SH-SY5Y (cell line): ENCODE measurements around the gene ACTRT2.

Experiments
- GATA2 ChIP-seq: IDR thresholded peaks from 2 replicates; pipeline ENCODE4 v1.6.1; 2011; ENCODE audit warnings: mild to moderate bottlenecking, low read depth, low read length
- GATA3 ChIP-seq: IDR thresholded peaks from 2 replicates; pipeline ENCODE4 v1.6.1; 2011; ENCODE audit warnings: low read depth, mild to moderate bottlenecking, low read length, moderate library complexity

ACTRT2 gene

GRCh38 chr1:2988256-2988655, 33.0 kb upstream of the ACTRT2 start:
- TF ChIP-seq GATA2 (no peak), GATA3 (no peak)

- TF ChIP-seq GATA3 (no peak), GATA2 (no peak)
These were observed 32.1 kb upstream of the ACTRT2 start for GRCh38 chr1:2989185-2989584.

GRCh38 chr1:2989976-2990375, 31.3 kb upstream of the ACTRT2 start:
- no peak for TF ChIP-seq GATA3
- TF ChIP-seq GATA2 = no peak

GRCh38 chr1:2990376-2991115, 30.7 kb upstream of the ACTRT2 start:
- no peak for TF ChIP-seq GATA2
- no peak for TF ChIP-seq GATA3

GRCh38 chr1:2991753-2992495, 29.3 kb upstream of the ACTRT2 start:
- TF ChIP-seq GATA2 (no peak), GATA3 (no peak)

- TF ChIP-seq GATA2 (no peak), GATA3 (no peak)
These were observed 22.7 kb upstream of the ACTRT2 start for GRCh38 chr1:2998503-2999100.

- TF ChIP-seq GATA3 (no peak), GATA2 (no peak)
These were observed 22.1 kb upstream of the ACTRT2 start for GRCh38 chr1:2999138-2999537.

- TF ChIP-seq GATA2 (no peak), GATA3 (no peak)
These were observed 21.7 kb upstream of the ACTRT2 start for GRCh38 chr1:2999571-2999970.

GRCh38 chr1:3000214-3000613, 21.1 kb upstream of the ACTRT2 start:
- TF ChIP-seq GATA2 (no peak), GATA3 (no peak)

GRCh38 chr1:3000671-3001470, 20.4 kb upstream of the ACTRT2 start:
- no peak for TF ChIP-seq GATA3
- no peak for TF ChIP-seq GATA2

GRCh38 chr1:3001471-3002348, 19.6 kb upstream of the ACTRT2 start:
- TF ChIP-seq GATA3 = no peak
- TF ChIP-seq GATA2 = no peak

GRCh38 chr1:3002349-3003038, 18.8 kb upstream of the ACTRT2 start:
- no peak for TF ChIP-seq GATA2
- no peak for TF ChIP-seq GATA3
